HG03066 (cell line): Measurements from ENCODE around the gene OAS3.

Source experiments
- ATAC-seq: cut with Tn5 transposase; IDR thresholded peaks from one replicate; pipeline ENCODE4 v1.9.1; 2021; ENCODE audit warnings: low read depth; ENCODE audit not compliant: unreplicated experiment

The OAS3 gene

GRCh38 chr12:113007166-113007565, 68.9 kb downstream of the OAS3 start:
- ATAC-seq = no peak

- no peak for ATAC-seq
Observed at GRCh38 chr12:113010701-113011100, 72.4 kb downstream of the OAS3 start.

- ATAC-seq = no peak
Observed at GRCh38 chr12:113014565-113014964, 76.3 kb downstream of the OAS3 start.

GRCh38 chr12:113016796-113017195, 78.5 kb downstream of the OAS3 start:
- no peak for ATAC-seq

- no peak for ATAC-seq
Observed at GRCh38 chr12:113019025-113019424, 80.8 kb downstream of the OAS3 start.

- ATAC-seq = no peak
Observed at GRCh38 chr12:113021500-113021899, 83.2 kb downstream of the OAS3 start.
